ENCODE measurements around the gene SH3BP1. TPM values are rescaled to one million over a fixed set of nuclear protein-coding genes. Genes with fewer than 3 reads are reported as not detected.

The SH3BP1 gene
- total RNA-seq, 1 donor = 4.7 TPM

GRCh38 chr22:37626556-37627075 is 12.9 kb upstream of the SH3BP1 start:
- Histone ChIP-seq H3K36me3 (ENCODE audit: insufficient read depth, low read length) (peaks cover 34% of the 10 kb centered on the region), H3K4me2 (ENCODE audit: insufficient read depth, low read length) (no peak overlapping the region), H4K20me1 (ENCODE audit: insufficient read depth, low read length) (peaks cover 4% of the 10 kb centered on the region), H3K79me2 (ENCODE audit: insufficient read depth, low read length) (no peaks in the 10 kb centered on the region), H3K9me3 (ENCODE audit: low read depth, low read length) (no peaks in the 10 kb centered on the region), H3K4me1 (ENCODE audit: insufficient read depth, low read length) (no peaks in the 10 kb centered on the region), H3K4me3 (ENCODE audit: insufficient read depth, low read length) (no peak overlapping the region), H2AFZ (ENCODE audit: low read length) (no peak overlapping the region), H3K27me3 (ENCODE audit: insufficient read depth, low read length) (no peaks in the 10 kb centered on the region), H3K27ac (ENCODE audit: low read depth, low read length) (no peak overlapping the region)
- DNase-seq (ENCODE audit: insufficient read length, low spot score, missing footprints) = no peak
- TF ChIP-seq CTCF (IDR thresholded peaks at IDR 0.05; ENCODE audit: extremely low read depth, low read depth, low read length) = no peak

- no peak for TF ChIP-seq CTCF (IDR thresholded peaks at IDR 0.05; ENCODE audit: extremely low read depth, low read depth, low read length)
- H3K27me3 ChIP-seq (ENCODE audit: insufficient read depth, low read length) = no peaks in the 10 kb centered on the region
- no peaks in the 10 kb centered on the region for H3K79me2 ChIP-seq (ENCODE audit: insufficient read depth, low read length)
- H3K4me2 ChIP-seq (ENCODE audit: insufficient read depth, low read length) = no peak overlapping the region
- no peak overlapping the region for H3K4me3 ChIP-seq (ENCODE audit: insufficient read depth, low read length)
- H3K9me3 ChIP-seq (ENCODE audit: low read depth, low read length) = no peaks in the 10 kb centered on the region
- peaks cover 34% of the 10 kb centered on the region for H3K36me3 ChIP-seq (ENCODE audit: insufficient read depth, low read length)
- no peaks in the 10 kb centered on the region for H3K4me1 ChIP-seq (ENCODE audit: insufficient read depth, low read length)
- DNase-seq (ENCODE audit: insufficient read length, low spot score, missing footprints) = peak; percentile 62
- no peak overlapping the region for H3K27ac ChIP-seq (ENCODE audit: low read depth, low read length)
- no peak overlapping the region for H2AFZ ChIP-seq (ENCODE audit: low read length)
- H4K20me1 ChIP-seq (ENCODE audit: insufficient read depth, low read length) = peaks cover 4% of the 10 kb centered on the region
Observed at GRCh38 chr22:37627121-37627520, 12.3 kb upstream of the SH3BP1 start.

GRCh38 chr22:37627545-37627944 is 11.9 kb upstream of the SH3BP1 start:
- DNase-seq (ENCODE audit: insufficient read length, low spot score, missing footprints) = peak; percentile 72
- no peak overlapping the region for H3K4me3 ChIP-seq (ENCODE audit: insufficient read depth, low read length)
- no peaks in the 10 kb centered on the region for H3K4me1 ChIP-seq (ENCODE audit: insufficient read depth, low read length)
- peaks cover 38% of the 10 kb centered on the region for H3K36me3 ChIP-seq (ENCODE audit: insufficient read depth, low read length)
- no peak for TF ChIP-seq CTCF (IDR thresholded peaks at IDR 0.05; ENCODE audit: extremely low read depth, low read depth, low read length)
- H3K27ac ChIP-seq (ENCODE audit: low read depth, low read length) = no peak overlapping the region
- no peaks in the 10 kb centered on the region for H3K9me3 ChIP-seq (ENCODE audit: low read depth, low read length)
- H4K20me1 ChIP-seq (ENCODE audit: insufficient read depth, low read length) = peaks cover 4% of the 10 kb centered on the region
- H3K79me2 ChIP-seq (ENCODE audit: insufficient read depth, low read length) = no peaks in the 10 kb centered on the region
- no peak overlapping the region for H3K4me2 ChIP-seq (ENCODE audit: insufficient read depth, low read length)
- H2AFZ ChIP-seq (ENCODE audit: low read length) = no peak overlapping the region
- H3K27me3 ChIP-seq (ENCODE audit: insufficient read depth, low read length) = no peaks in the 10 kb centered on the region

- Histone ChIP-seq H3K4me2 (ENCODE audit: insufficient read depth, low read length) (no peak overlapping the region), H3K79me2 (ENCODE audit: insufficient read depth, low read length) (no peaks in the 10 kb centered on the region), H3K4me1 (ENCODE audit: insufficient read depth, low read length) (peaks cover 10% of the 10 kb centered on the region), H2AFZ (ENCODE audit: low read length) (no peak overlapping the region), H3K27me3 (ENCODE audit: insufficient read depth, low read length) (no peaks in the 10 kb centered on the region), H3K27ac (ENCODE audit: low read depth, low read length) (no peak overlapping the region), H3K9me3 (ENCODE audit: low read depth, low read length) (no peaks in the 10 kb centered on the region), H4K20me1 (ENCODE audit: insufficient read depth, low read length) (peaks cover 2% of the 10 kb centered on the region), H3K36me3 (ENCODE audit: insufficient read depth, low read length) (peaks cover 33% of the 10 kb centered on the region), H3K4me3 (ENCODE audit: insufficient read depth, low read length) (no peak overlapping the region)
- TF ChIP-seq CTCF (IDR thresholded peaks at IDR 0.05; ENCODE audit: extremely low read depth, low read depth, low read length) = no peak
- DNase-seq (ENCODE audit: insufficient read length, low spot score, missing footprints) = peak; percentile 89
Observed at GRCh38 chr22:37628830-37629229, 10.6 kb upstream of the SH3BP1 start.
